DOHH2 (cell line): ENCODE results near the gene EML6.

Source experiments
- H3F3A ChIP-seq: fragments of 200-600 bp; sonication (generic), shearing (Covaris generic); 2 replicates; pipeline ENCODE4 v1.6.0; 2016; ENCODE audit warnings: antibody characterized with exemption, mild to moderate bottlenecking; ENCODE audit not compliant: control insufficient read depth, insufficient read depth
- H3K27ac ChIP-seq: fragments of 200-600 bp; sonication (generic); 2 replicates; pipeline ENCODE4 v1.5.1; 2014; ENCODE audit warnings: low read depth, mild to moderate bottlenecking, low read length, moderate library complexity
- H3K27me3 ChIP-seq: fragments of 200-600 bp; sonication (generic); 2 replicates; pipeline ENCODE4 v1.6.1; 2014; ENCODE audit warnings: mild to moderate bottlenecking, low read length, mixed read lengths; ENCODE audit not compliant: control insufficient read depth
- H3K36me3 ChIP-seq: fragments of 200-600 bp; sonication (generic); 2 replicates; pipeline ENCODE4 v1.6.1; 2014; ENCODE audit warnings: mild to moderate bottlenecking, low read length, moderate library complexity, mixed read lengths; ENCODE audit not compliant: control insufficient read depth
- H3K4me1 ChIP-seq: fragments of 200-600 bp; sonication (generic); 2 replicates; pipeline ENCODE4 v1.6.1; 2014; ENCODE audit warnings: mild to moderate bottlenecking, low read length, mixed read lengths; ENCODE audit not compliant: control insufficient read depth
- H3K4me2 ChIP-seq: fragments of 200-600 bp; sonication (generic); 2 replicates; pipeline ENCODE4 v1.6.0; 2014; ENCODE audit warnings: mild to moderate bottlenecking, low read length, moderate library complexity
- H3K4me3 ChIP-seq: fragments of 200-600 bp; sonication (generic); 2 replicates; pipeline ENCODE4 v1.5.1; 2014; ENCODE audit warnings: mild to moderate bottlenecking, low read length, mixed read lengths
- H3K79me2 ChIP-seq: fragments of 200-600 bp; sonication (generic); 2 replicates; pipeline ENCODE4 v1.6.1; 2014; ENCODE audit warnings: mild to moderate bottlenecking, low read length, mixed read lengths; ENCODE audit not compliant: control insufficient read depth
- H3K9me2 ChIP-seq: fragments of 200-600 bp; sonication (generic); replicated peaks from 2 replicates; pipeline ENCODE4 v1.6.1; 2014; ENCODE audit warnings: mild to moderate bottlenecking, low read length, mixed read lengths; ENCODE audit not compliant: control insufficient read depth
- H3K9me3 ChIP-seq: fragments of 200-600 bp; sonication (generic); 2 replicates; pipeline ENCODE4 v1.6.1; 2014; ENCODE audit warnings: antibody characterized with exemption, low read length, mixed read lengths; ENCODE audit not compliant: control insufficient read depth, insufficient read depth
- H4K20me1 ChIP-seq: fragments of 200-600 bp; sonication (generic); 2 replicates; pipeline ENCODE4 v1.6.0; 2014; ENCODE audit warnings: low read depth, mild to moderate bottlenecking, antibody characterized with exemption, low read length, moderate library complexity; ENCODE audit not compliant: control insufficient read depth, insufficient read depth
- CTCF ChIP-seq: fragments of 200-600 bp; sonication (generic); IDR thresholded peaks from one replicate; pipeline ENCODE4 v1.5.1; 2014; ENCODE audit warnings: antibody characterized with exemption, mild to moderate bottlenecking, low read depth, low read length; ENCODE audit not compliant: poor library complexity, severe bottlenecking
- EZH2phosphoT487 ChIP-seq: fragments of 200-600 bp; sonication (generic); IDR thresholded peaks from 2 replicates; pipeline ENCODE4 v1.6.1; 2017; ENCODE audit warnings: borderline replicate concordance, mild to moderate bottlenecking, antibody characterized with exemption, low read length, moderate library complexity, mixed read lengths

The EML6 gene

GRCh38 chr2:54954705-54955357 lies 231.4 kb downstream of the EML6 start:
- no peaks in the 10 kb centered on the region for H3F3A ChIP-seq
- no peaks in the 10 kb centered on the region for H3K27me3 ChIP-seq
- TF ChIP-seq EZH2phosphoT487 (no peak), CTCF (no peak)
- no peaks in the 10 kb centered on the region for H3K9me3 ChIP-seq
- no peaks in the 10 kb centered on the region for H3K4me1 ChIP-seq
- no peaks in the 10 kb centered on the region for H3K9me2 ChIP-seq
- H3K4me2 ChIP-seq = no peak overlapping the region
- no peaks in the 10 kb centered on the region for H4K20me1 ChIP-seq
- H3K4me3 ChIP-seq = no peak overlapping the region
- H3K79me2 ChIP-seq = no peaks in the 10 kb centered on the region
- no peak overlapping the region for H3K27ac ChIP-seq
- peaks cover 4% of the 10 kb centered on the region; the same call in 1 of the 2 replicates for H3K36me3 ChIP-seq

GRCh38 chr2:54955358-54956110 lies 232.1 kb downstream of the EML6 start:
- H3K4me3 ChIP-seq = no peak overlapping the region
- no peaks in the 10 kb centered on the region for H3K9me2 ChIP-seq
- no peaks in the 10 kb centered on the region for H3F3A ChIP-seq
- no peaks in the 10 kb centered on the region for H3K79me2 ChIP-seq
- no peaks in the 10 kb centered on the region for H3K4me1 ChIP-seq
- H3K27me3 ChIP-seq = no peaks in the 10 kb centered on the region
- peaks cover 4% of the 10 kb centered on the region; the same call in 1 of the 2 replicates for H3K36me3 ChIP-seq
- H3K4me2 ChIP-seq = no peak overlapping the region
- no peaks in the 10 kb centered on the region for H3K9me3 ChIP-seq
- H4K20me1 ChIP-seq = no peaks in the 10 kb centered on the region
- no peak overlapping the region for H3K27ac ChIP-seq
- no peak for TF ChIP-seq CTCF
- TF ChIP-seq EZH2phosphoT487 = no peak

GRCh38 chr2:54956111-54956627 lies 232.7 kb downstream of the EML6 start:
- Histone ChIP-seq H3K9me3 (no peaks in the 10 kb centered on the region), H3F3A (no peaks in the 10 kb centered on the region), H3K27me3 (no peaks in the 10 kb centered on the region), H3K36me3 (peaks cover 4% of the 10 kb centered on the region; the same call in 1 of the 2 replicates), H3K4me2 (no peak overlapping the region), H3K4me3 (no peak overlapping the region), H3K9me2 (no peaks in the 10 kb centered on the region), H3K4me1 (no peaks in the 10 kb centered on the region), H3K27ac (no peak overlapping the region), H3K79me2 (no peaks in the 10 kb centered on the region), H4K20me1 (no peaks in the 10 kb centered on the region)
- no peak for TF ChIP-seq CTCF
- no peak for TF ChIP-seq EZH2phosphoT487
